Endometrium (tissue), 2 donors: ENCODE results near the gene C16orf90.
"Not testable (repeated sequence)": the region's sequence is repeated elsewhere in the genome, so short reads cannot be mapped to it uniquely, and the experiment has no call there.

Experiments used
- FAIRE-seq: peaks from 2 replicates; lab custom pipeline; 2012; peaks lifted over from hg19 to GRCh38; lab: Jason Lieb, UNC
- donor health status: control.
- donor health status: control.

The C16orf90 gene, protein sequence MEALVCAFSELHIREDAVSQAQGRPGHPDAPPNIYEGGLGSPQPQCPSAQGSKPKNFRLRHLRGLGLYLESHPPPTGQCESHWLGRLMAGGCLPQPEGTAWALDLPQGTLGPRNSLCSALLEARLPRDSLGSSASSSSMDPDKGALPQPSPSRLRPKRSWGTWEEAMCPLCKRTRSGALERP

DNA sequence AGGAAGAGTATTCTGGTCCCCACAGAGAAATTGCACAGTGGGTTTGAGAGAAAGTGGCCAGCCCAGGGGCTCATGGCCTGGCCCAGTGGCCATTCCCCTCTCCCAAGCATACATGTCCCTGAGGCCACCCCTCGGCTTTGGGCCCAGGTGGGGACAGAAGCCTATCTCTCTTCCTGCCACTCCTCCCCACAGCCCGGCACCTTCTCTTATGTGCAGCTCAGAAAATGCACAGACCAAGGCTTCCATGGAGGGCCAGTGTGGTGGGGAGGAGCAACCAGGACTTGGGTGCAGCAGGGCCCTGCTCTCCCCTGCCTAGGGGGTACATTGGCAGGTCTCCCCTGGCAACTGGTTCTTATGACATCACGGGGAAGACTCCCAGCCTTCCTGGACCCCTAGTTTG lies at the start of gene C16orf90:
TSS of gene C16orf90 (minus strand) at position 314 of the 400 bp plus-strand sequence. CDS start at position 246, 68 bp downstream.
- no peak for FAIRE-seq

DNA sequence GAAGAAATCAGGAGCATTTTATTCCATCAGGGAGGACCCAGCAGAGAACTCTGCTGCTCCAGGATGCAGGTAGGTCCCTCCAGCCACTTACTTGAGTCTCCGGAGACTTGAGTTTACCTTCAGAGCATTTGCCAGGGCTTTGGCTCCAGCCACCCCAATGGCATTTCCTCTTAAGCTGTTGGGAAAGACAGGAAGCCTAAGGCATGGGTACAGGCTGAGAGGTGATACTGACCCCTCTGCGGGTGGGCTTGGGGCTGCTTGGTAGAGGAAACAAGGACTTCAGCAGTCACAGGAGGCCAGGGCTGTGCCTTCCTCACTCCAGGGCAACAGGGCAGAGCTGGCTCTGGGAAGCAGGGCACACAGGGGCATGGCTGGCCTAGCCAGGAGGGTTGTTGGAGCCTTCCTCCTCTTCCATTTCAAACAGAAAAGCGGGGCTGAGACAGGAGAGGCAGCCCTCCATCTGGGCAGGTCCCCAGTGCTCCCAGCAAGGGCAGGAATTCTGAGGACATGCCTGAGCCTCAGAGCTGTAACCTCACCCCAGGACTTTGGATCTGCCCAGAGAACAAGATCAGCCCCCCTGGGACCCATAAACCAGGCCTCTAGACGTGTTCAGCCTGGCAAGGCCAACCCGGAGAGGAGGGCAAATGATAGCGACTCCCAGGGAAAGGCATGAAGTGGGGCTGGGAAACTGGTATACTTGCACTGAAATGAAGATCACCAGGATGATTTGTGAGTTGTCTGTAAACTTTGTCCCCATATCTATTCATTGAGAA lies 47.5 kb upstream of the C16orf90 start:
- FAIRE-seq = no peak

DNA sequence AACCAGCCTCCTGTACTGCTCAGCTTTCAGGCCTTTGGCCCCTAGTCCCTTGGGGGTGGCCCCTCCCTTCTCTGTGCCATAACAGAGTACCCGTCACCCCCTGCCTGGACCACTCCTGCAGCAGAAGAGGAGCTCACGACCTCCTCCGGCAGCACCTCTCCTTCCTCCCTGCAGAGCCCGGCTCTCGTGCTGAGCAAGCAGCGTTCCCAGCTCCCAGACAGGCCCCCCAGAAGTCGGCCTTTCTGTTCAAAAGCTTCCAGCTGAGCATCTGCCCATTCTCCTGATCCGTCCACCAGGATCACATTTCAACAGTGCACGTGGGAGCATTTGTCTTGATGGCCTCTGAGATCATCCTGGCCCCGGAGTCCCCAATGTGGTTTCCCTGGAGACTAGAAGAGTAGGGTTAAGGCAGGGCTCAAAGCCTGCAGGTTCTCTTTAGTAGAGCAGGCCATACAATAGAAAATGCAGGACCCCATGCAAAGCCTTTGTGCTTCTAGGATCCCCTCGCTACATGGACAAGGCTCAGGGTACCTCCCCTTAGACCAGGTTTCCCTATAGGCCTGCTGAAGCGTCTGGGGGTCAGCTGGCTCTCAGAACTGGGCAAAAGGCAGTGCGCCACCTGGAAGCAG lies 46.4 kb upstream of the C16orf90 start:
- FAIRE-seq = no peak

DNA sequence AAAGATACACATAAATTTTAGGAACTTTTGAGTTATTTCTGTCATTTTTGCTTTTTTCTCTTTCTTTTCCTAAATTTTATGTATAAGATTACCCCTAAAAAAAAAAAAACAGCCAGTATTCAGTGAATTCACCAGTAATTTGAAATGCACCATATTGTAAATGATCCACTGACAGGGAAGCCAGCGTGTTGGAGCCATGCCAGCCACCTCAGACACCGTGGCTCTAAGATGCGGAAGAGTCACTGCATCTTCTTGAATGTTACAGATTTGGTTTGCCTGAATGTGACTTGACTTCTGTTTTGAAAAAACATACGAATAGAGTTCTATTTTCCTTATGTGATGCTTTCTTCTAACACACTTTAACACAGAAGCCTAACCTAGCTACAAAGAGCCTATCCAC lies 42.9 kb upstream of the C16orf90 start:
- FAIRE-seq = no peak

DNA sequence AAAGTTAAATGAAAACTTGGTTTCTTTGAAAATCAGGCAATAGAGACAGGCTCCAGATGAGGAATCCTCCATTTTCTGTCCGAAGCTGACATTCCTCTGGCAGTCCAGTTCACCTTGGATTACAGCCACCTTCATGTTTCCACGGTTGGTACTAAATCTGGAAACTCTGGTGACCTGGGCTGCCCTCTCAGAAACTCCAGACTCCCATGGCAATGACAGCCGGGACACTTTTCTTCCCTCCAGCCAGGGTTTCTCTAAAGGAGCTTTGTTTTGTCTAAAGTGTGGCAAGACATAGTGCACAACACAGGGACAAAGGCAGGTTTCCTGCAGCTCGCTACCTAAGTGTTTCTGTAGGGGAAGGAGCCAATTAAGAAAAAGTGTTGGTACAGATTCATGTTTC lies 41.6 kb upstream of the C16orf90 start:
- no peak for FAIRE-seq

DNA sequence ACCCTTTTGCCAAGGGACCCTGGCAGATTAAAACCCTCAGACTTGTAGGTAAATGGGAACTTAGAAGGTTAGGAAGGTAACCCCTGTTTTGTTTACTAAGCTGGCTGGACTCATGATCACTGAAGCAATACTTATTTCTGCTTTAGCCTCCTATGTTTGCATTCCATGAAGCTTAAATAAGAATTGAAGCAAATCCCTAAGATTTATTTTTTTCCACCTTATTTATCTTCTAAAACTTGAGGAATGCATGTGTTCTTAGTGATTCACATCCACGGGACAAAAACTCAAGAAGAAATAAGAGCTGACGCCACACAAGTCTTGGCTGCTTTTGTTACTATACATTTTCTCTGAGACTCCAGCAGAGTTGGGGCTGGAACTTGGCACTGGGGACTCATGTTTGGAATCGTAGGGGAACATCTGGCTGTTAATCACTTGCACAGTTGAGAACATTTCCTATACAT lies 41.0 kb upstream of the C16orf90 start:
- peak; percentile 70 for FAIRE-seq

DNA sequence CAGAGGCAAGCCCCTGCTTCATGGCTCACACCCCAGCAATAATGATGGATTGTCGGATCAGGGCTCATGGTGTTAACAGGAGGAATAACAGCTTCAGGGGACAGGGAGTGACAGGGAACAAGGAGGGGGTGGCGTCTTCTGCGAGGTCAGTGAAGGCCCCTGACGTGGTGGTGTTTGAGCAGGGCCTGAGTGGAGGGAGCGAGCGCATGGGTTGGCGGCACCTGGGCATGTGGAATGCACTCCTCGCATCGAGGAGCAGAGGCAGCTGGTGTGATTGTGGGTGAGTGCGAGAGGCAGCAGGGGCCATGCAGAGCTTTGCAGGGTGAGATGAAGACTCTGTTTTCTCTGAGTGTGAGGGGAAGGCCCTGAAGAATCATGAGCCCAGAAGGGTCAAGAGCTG lies 38.8 kb upstream of the C16orf90 start:
- FAIRE-seq = no peak

DNA sequence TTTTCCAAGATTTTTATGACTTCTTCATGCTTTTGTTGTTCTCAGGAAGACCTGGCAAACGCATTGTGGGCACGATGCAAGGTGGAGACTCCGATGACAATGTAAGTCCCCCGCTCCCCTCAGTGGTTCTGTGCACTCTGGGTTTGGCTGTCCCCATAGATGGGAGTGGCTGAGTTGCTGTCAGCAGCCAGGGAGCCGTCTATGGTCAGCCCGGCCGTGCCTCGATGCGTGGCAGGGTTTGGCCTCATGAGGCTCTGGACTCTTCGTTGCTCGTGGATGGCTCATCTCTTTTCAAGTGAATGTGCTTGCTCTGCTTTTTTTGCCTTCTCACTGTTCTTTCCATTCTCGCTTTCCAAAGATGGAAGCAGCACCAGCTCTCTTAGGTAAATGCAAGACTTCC lies 37.5 kb upstream of the C16orf90 start:
- no peak for FAIRE-seq

DNA sequence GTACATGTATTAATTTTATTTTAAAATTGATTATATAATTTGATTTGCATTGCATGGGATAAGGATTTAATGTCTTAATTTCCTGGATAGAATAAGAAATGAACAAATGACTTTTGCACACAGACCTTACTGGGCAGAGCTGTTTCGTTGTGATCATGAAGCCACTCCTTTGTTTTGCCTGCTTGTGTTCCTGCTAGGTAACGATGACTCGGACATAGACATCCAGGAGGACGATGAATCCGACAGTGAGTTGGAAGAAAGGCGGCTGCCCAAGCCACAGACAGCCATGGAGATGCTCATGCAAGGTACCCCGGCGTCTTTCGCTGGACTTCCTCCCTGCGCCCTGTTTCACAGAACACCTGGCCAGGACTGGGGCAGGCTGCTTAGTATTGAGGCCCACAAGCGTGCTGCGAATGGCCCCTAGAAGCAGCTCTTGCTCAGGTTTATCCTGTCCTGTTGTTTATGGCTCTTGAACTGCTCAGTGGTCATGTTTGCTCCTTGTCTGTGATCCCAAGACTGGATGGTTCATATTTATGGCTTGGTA lies 35.2 kb upstream of the C16orf90 start:
- FAIRE-seq = no peak

DNA sequence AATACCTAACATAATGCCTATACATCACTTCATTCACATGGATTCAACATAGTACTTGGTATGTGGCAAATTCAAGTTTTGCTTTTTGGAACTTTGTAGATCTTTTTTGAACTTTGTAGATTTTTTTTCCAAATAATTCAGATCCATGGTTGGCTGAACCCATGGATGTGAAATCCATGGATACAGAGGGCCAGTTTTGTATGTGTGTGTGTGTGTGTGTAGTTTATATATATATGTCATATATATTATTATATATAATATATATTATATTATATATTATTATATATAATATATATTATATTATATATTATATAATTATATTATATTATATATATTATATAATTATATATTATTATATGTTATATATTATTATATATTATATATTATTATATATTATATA lies 33.9 kb upstream of the C16orf90 start:
- no peak for FAIRE-seq

DNA sequence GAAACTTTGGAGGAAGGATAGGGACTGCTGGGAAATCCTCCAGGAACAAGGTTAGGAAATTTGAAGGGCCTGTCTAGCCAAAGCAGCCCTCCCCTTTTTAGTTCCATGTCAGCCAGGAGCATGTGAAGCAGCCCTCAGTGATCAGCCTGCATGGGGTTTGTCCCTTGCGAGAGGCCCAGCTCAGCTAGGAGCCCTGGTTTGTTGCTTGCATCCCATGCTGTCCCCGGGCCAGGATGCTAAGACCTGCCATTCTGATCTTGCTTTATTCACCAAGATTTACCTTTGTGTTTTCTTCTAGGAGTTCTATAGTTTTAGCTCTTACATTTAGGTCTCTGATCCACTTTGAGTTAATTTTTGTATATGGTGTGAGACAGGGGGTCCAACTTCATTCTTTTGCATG lies 33.1 kb upstream of the C16orf90 start:
- FAIRE-seq = no peak

DNA sequence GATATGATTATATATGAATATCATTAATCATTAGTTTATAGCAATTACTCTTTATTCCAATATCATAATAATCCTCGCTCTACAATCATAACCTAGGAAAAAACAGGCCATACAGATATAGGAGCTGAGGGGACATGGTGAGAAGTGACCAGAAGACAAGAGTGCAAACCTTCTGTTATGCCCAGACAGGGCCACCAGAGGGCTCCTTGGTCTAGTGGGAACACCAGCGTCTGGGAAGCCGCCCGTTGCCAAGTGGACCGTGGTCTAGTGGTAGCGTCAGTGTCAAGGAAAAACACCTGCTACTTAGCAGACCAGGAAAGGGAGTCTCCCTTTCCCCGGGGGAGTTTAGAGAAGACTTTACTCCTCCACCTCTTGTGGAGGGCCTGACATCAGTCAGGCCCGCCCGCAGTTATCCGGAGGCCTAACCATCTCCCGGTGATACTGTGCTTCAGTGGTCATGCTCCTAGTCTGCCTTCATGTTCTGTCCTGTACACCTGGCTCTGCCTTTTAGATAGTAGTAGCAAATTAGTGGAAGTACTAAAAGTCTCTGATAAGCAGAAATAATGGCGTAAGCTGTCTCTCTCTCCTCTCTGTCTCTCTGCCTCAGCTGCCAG lies 32.0 kb upstream of the C16orf90 start:
- FAIRE-seq = not testable (repeated sequence)

DNA sequence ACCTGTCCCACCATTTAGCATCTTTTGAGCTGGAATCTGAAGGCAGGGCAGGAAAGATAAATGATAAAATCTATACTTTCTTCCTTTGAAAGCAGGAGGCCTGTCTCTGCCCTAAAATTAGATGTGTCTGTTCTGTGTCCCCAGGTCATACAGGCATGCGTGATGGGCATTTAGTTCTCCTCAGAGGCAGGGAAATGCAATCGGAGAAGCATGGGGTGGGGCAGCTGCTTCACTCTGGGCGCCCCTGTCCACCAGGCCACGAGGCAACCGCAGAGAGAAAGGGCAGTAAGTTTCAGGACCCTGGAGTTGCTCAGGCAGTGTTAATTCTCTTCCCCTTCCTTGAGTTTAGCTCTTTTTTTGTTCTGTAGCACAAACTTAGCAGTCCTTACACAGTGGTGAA lies 30.7 kb upstream of the C16orf90 start:
- no peak for FAIRE-seq

DNA sequence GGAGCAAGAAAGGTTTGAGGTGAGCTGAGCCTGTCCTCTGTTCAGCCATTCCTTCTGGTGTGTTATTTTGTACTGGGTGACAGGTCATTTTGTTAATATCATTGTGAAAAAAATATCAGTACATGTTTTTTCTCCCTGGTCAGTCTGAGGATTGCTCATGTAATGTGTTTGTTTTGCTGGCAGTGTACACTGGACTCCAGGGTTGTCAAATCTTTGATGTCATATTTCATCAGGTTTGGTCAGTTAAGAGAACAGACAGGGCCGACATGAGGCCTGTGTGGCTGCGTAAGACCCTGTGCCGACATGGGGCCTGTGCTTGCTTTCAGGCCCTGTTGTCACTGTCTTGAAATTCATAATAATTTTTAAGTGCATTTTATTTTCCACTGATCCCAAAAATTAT lies 28.0 kb upstream of the C16orf90 start:
- no peak for FAIRE-seq

DNA sequence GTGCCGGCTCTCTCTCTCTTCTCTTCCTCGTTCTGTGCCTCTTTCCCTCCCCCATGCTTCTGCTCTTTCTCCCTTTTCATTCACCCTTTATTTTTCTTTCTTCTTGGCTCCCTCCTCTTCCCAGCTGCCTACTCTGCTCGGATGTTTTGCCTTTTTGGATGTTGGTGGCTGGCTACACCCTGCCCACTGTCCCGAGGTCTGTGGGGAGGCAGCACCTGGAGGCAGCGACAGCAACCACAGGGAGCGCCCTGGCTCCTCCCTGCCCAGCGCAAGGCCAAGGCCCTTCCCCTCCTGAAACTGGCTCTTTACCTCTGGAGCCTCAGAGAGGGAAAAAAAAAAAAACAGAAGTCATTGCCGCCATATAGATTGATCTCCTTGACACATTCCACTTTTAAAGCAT lies 25.6 kb upstream of the C16orf90 start:
- no peak for FAIRE-seq

DNA sequence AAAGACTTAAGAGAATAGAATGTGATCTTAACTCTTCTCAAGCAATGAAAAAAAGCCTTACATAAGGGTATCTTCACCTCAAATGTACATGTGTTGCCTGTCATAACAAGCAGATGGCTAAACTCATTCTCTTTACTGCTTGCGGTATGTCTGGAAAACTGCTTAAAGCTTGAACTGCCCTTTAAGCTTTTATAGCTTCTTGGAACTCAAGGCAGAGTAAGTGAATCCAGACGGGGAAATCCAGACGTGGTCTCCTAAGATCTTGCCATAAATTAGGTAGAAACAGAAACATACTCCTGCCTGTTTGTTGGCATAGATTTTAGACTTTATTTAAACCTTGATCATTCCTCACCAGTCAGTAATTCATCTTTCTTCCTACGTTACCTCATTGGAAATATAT lies 25.1 kb upstream of the C16orf90 start:
- peak; percentile 99 for FAIRE-seq

DNA sequence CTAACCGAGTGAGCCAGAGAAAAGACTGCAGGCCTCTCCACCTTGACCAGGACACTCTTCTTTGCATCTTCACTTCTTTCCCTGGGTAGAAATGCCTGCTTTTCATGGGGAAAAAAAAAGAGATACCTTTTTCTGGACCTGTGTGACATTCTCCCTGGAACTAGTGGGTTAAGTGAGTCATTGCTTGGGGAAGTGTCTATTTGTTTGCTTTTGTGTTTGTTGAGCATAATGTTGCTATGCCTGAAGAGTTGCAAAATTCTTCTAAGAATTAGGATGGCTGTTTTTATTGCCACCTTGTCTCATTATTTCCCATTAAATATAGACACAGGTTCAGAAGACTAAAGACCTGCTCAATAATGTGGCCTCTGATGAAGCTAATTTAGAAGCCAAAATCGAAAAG lies 24.3 kb upstream of the C16orf90 start:
- FAIRE-seq = no peak

DNA sequence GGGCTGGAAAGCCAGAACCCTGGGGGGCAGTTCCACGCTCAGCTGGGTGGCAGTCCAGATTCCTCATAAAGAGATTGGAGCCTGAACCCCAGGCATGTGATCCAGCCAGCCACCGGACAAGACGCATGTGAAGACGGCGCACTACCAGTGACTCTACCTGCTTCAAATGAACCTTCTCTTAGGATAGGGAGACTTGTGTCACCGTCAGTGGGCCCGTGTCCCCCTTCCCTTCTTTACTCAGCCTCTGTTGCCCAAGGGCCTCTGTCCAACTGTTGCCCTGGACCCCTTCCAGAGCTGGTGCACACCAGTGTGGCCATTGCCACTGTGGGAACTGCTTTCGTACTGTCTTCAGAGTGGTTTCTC lies 23.7 kb upstream of the C16orf90 start:
- no peak for FAIRE-seq

DNA sequence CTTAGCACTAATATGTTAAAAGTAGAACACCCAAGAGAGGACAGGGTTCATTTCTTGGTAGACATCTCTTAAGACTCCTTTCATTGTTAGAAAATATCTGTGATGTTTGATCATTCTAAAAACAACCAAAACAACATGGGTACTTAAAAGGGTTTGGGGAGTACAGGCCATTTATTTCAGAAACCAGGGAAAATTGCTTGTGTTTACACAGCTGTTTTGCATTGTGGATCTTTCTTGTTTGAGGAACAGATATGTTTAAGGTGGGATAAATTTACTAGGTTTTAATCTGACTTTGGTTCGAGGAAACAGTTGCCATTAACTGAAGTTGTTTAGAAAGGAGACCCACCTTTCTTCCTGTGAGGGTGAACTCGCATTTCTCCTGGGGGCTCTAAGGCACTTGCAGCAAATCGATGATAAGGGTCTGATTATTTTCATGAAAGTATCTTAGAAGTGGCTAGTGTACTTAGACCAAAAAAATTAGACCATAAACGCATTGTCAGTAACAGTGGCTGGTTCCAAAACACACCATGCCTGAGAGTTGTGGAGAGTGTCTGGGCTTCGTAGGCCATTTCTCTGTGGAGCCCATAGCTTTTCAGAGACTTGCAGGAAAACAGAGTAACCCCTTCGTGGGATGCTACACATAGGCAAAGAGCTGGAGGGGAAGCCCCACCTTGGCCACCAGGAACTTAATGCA lies 23.1 kb upstream of the C16orf90 start:
- peak; percentile 89 for FAIRE-seq

DNA sequence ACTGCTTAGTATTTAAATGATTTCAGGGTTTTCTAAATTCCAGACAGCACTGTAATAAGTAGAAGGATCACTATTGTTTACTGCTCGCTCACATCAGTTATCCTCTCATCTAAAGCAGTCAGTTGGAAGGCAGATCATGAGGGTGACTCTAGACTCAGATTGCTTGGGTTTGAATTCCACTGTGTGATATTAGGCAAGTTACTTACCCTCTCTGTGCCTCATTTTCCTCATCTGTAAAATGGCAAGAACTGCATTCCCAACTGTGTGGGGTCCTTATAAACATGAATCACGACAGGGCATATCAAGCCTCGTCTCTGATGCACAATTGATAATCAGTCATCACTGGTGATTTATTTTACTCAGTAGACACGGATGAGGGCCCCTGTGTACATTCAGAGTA lies 20.6 kb upstream of the C16orf90 start:
- no peak for FAIRE-seq

DNA sequence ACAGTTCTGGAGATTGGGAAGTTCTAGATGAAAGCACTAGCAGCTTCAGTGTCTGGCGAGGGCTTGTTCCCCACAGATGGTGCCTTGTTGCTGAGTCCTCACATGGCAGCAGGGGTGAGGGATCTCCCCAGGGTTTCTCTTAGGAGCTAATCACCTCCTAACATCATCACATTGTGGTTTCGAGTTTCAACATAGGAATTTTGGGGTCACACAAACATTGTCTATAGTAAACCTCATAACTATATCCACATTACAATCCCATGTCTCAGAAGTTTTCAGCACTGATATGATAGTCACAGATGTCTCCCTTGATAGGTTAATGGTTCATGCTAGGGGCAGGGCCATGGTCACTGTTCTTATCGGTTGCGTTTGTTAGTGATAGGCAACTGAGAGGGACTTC lies 19.3 kb upstream of the C16orf90 start:
- FAIRE-seq = no peak

DNA sequence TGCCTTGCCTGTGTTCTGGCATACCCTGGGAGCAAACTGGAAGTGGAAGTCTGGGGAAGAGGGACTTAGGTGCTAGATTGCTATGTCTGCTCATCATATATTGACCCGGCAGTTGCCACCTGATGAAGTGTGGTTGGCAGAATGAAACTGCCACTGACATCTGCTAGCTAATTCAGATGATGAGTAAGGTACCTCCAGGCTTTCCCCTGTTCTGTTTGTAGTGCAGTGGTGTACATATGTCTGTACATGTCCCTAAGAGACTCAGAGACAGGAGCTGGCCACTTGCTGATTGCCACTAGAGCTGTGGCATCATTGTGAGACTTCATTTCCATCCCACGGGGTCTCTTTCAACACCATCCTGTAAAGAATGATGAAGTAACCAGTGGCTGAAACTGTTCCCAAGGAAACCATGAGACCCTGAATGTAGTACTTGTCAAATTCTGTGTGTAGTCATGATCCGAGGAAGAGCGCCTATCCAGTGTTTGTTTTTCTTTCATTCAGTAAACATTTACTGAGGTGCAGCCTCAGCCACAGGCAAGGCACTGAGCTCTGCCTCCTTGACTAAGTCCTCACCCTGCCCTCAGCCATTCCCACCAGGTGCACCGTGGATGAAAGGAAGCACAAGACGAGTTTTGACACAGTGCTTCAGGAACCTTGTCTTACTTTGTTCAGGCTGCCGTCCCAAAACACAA lies 18.7 kb upstream of the C16orf90 start:
- no peak for FAIRE-seq
